Keratinocyte (primary cell): ENCODE measurements around the gene PIBF1. TPM values are rescaled to one million over a fixed set of nuclear protein-coding genes. Genes with fewer than 3 reads are reported as not detected.

Experiments used
- DNase-seq: peaks from one replicate; pipeline ENCODE4 v3.0.0-alpha.2; 2011; ENCODE audit warnings: low read depth, missing footprints, low spot score
- FAIRE-seq: peaks from 2 replicates; lab custom pipeline; 2011; peaks lifted over from hg19 to GRCh38; lab: Jason Lieb, UNC
- H2AFZ ChIP-seq: 2 replicates; pipeline ENCODE4 v1.6.0; 2012; ENCODE audit warnings: low read length, control low read depth, inconsistent platforms; ENCODE audit not compliant: control insufficient read depth
- H3K27ac ChIP-seq: 2 replicates; pipeline ENCODE4 v1.5.1; 2011; ENCODE audit warnings: low read length; ENCODE audit not compliant: control insufficient read depth, insufficient read depth
- H3K27me3 ChIP-seq: 3 replicates; pipeline ENCODE4 v1.6.0; 2011; ENCODE audit warnings: low read length; ENCODE audit not compliant: control insufficient read depth, insufficient read depth; ENCODE audit errors: extremely low read depth
- H3K36me3 ChIP-seq, 2 experiments: 2 replicates in 1 of 2; 3 replicates in 1 of 2; pipeline ENCODE4 v1.5.1; 2011; ENCODE audit warnings: low read length in 2 of 2, mild to moderate bottlenecking in 1 of 2; ENCODE audit not compliant: control insufficient read depth in 2 of 2, insufficient read depth in 2 of 2; ENCODE audit errors: extremely low read depth in 1 of 2
- H3K4me1 ChIP-seq: 3 replicates; pipeline ENCODE4 v1.5.1; 2011; ENCODE audit warnings: low read length; ENCODE audit not compliant: control insufficient read depth, insufficient read depth; ENCODE audit errors: extremely low read depth
- H3K4me2 ChIP-seq: 3 replicates; pipeline ENCODE4 v1.6.0; 2011; ENCODE audit warnings: low read depth, low read length; ENCODE audit not compliant: control insufficient read depth, insufficient read depth; ENCODE audit errors: extremely low read depth
- H3K4me3 ChIP-seq, 3 experiments: fragments of 200-600 bp in 1 of 3; sonication (generic) in 1 of 3; 2 replicates in 2 of 3; 3 replicates in 1 of 3; pipeline ENCODE4 v1.5.1; 2011 to 2016; ENCODE audit warnings: low read length in 3 of 3, mild to moderate bottlenecking in 3 of 3, control low read depth in 2 of 3, inconsistent platforms in 1 of 3, low read depth in 1 of 3, mixed read lengths in 1 of 3, mixed run types in 1 of 3, moderate library complexity in 1 of 3; ENCODE audit not compliant: control insufficient read depth in 2 of 3, insufficient read depth in 2 of 3; ENCODE audit errors: extremely low read depth in 1 of 3
- H3K79me2 ChIP-seq: 2 replicates; pipeline ENCODE4 v1.6.0; 2012; ENCODE audit warnings: low read length; ENCODE audit not compliant: control insufficient read depth, insufficient read depth
- H3K9ac ChIP-seq: 3 replicates; pipeline ENCODE4 v1.6.0; 2011; ENCODE audit warnings: low read length; ENCODE audit not compliant: control insufficient read depth, insufficient read depth; ENCODE audit errors: extremely low read depth
- H3K9me1 ChIP-seq: 3 replicates; pipeline ENCODE4 v1.6.0; 2011; ENCODE audit warnings: low read length; ENCODE audit not compliant: control insufficient read depth, insufficient read depth; ENCODE audit errors: extremely low read depth
- H3K9me3 ChIP-seq: 2 replicates; pipeline ENCODE4 v1.5.1; 2012; ENCODE audit warnings: low read depth, low read length; ENCODE audit not compliant: control insufficient read depth
- H4K20me1 ChIP-seq: 3 replicates; pipeline ENCODE4 v1.6.0; 2011; ENCODE audit warnings: low read length; ENCODE audit not compliant: control insufficient read depth, insufficient read depth; ENCODE audit errors: extremely low read depth
- EZH2 ChIP-seq: IDR thresholded peaks from one replicate; pipeline ENCODE4 v1.6.1; 2012; ENCODE audit warnings: inconsistent platforms, mild to moderate bottlenecking, low read length, moderate library complexity
- dilution Hi-C: fragments of 300-500 bp; cut with MboI; formaldehyde crosslinking; loops from one replicate; pipeline ENCODE4 v1.7.0; 2020; ENCODE audit warnings: low sequenced_read_pairs; ENCODE audit not compliant: extremely low pct_ligation_motif_present
- polyA plus RNA-seq, 5 experiments: library from polyadenylated mRNA; depleted of rRNA in 3 of 5; stranded (reverse) in 3 of 5; stranded (forward) in 1 of 5; unstranded in 1 of 5; fragments of >200 nt; gene quantifications; 1 replicate in 1 of 5; 2 replicates in 3 of 5; 3 replicates in 1 of 5; pipeline versions ENCODE4 v1.2.1 to v1.2.3, GENCODE V29; 2011 to 2012; ENCODE audit warnings: missing spikeins in 2 of 5, low read depth in 1 of 5, low replicate concordance in 1 of 5
- TF ChIP-seq, protein P1 (sequence below), 3 experiments: IDR thresholded peaks in 1 of 3; conservative IDR thresholded peaks in 1 of 3; optimal IDR thresholded peaks in 1 of 3; 2 replicates in 2 of 3; 3 replicates in 1 of 3; pipeline versions ENCODE3 to v1.5.1; 2011; ENCODE audit warnings: low read length in 3 of 3, mild to moderate bottlenecking in 3 of 3, moderate library complexity in 2 of 3, control low read depth in 1 of 3, inconsistent platforms in 1 of 3; ENCODE audit not compliant: insufficient read depth in 2 of 3; ENCODE audit errors: extremely low read depth in 1 of 3

The PIBF1 gene
- polyA plus RNA-seq, 1 donor (not counting 4 experiments of a cell fraction or from before 2014, with no cell fraction given) = 9.1 TPM

DNA sequence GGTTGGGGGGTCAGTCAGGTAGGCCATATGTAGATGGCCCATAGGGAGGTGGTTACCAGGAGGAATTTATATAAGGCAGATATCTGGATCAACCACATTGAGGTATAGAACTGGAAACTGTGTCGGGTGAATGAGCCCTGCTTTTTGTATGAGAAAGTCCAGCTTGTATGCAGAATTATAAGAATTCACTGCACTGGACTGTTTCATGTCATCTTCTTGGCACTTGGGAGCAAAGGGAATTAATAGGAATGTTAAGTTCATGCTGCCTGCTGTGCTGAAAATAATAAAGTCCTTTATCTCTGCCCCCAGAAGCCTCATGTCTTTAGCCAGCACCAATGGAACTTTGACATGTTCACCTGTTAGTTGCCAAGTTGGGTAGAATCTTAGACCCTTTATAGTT, 41.9 kb upstream of the PIBF1 start:
- Histone ChIP-seq H3K4me2 (no peak overlapping the region), H3K4me3 (no peak overlapping the region), H4K20me1 (no peaks in the 10 kb centered on the region), H3K9me3 (no peaks in the 10 kb centered on the region), H3K9me1 (no peaks in the 10 kb centered on the region), H2AFZ (no peak overlapping the region), H3K79me2 (peaks cover 5% of the 10 kb centered on the region), H3K4me1 (no peaks in the 10 kb centered on the region), H3K27ac (no peak overlapping the region), H3K36me3 (peaks cover 4 to 14% of the 10 kb centered on the region in 2 experiments), H3K9ac (no peak overlapping the region), H3K27me3 (no peaks in the 10 kb centered on the region)
- dilution Hi-C loops = no loop called here
- no peak for FAIRE-seq
- no peak for TF ChIP-seq EZH2
- TF ChIP-seq, protein P1, sequence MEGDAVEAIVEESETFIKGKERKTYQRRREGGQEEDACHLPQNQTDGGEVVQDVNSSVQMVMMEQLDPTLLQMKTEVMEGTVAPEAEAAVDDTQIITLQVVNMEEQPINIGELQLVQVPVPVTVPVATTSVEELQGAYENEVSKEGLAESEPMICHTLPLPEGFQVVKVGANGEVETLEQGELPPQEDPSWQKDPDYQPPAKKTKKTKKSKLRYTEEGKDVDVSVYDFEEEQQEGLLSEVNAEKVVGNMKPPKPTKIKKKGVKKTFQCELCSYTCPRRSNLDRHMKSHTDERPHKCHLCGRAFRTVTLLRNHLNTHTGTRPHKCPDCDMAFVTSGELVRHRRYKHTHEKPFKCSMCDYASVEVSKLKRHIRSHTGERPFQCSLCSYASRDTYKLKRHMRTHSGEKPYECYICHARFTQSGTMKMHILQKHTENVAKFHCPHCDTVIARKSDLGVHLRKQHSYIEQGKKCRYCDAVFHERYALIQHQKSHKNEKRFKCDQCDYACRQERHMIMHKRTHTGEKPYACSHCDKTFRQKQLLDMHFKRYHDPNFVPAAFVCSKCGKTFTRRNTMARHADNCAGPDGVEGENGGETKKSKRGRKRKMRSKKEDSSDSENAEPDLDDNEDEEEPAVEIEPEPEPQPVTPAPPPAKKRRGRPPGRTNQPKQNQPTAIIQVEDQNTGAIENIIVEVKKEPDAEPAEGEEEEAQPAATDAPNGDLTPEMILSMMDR (optimal IDR thresholded peaks at IDR 0.05 in 1 of 3, IDR thresholded peaks at IDR 0.05 in 1 of 3, conservative IDR thresholded peaks at IDR 0.05 in 1 of 3; ENCODE audit: extremely low read depth in 1 of 3, insufficient read depth in 2 of 3, low read length in 3 of 3) = no peak
- DNase-seq = no peak

DNA sequence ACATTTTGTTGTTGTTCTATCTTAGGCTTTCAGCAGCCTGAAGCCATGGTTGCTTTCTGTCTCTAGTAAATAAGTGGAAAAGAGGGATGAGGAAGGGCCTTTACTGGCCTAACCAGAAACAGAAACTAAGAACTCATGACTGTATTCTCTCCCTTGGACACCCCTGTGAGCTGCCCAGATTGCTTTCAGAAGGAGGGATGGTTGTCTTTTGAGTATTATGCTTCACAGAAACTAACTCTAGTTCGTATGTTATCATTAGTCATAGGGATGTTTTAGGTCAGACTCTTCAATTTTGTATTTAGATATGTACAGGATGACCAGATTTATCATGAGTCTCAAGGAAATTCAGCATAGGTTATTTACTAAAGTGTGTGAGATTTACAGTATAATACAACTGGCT, 36.7 kb upstream of the PIBF1 start:
- peak; percentile 29 for FAIRE-seq
- no peak overlapping the region for H3K4me2 ChIP-seq
- no peaks in the 10 kb centered on the region for H3K9me3 ChIP-seq

More for the DNA sequence above, 36.7 kb upstream of the PIBF1 start:
- Histone ChIP-seq H3K4me3 (no peak overlapping the region), H3K4me1 (no peaks in the 10 kb centered on the region), H3K36me3 (peaks cover 0 to 26% of the 10 kb centered on the region in 2 experiments), H3K27me3 (no peaks in the 10 kb centered on the region), H3K9me1 (no peaks in the 10 kb centered on the region), H4K20me1 (no peaks in the 10 kb centered on the region), H2AFZ (no peak overlapping the region), H3K9ac (no peak overlapping the region), H3K27ac (no peak overlapping the region), H3K79me2 (peaks cover 4% of the 10 kb centered on the region)
- no peak for TF ChIP-seq EZH2
- TF ChIP-seq, protein P1 (optimal IDR thresholded peaks at IDR 0.05 in 1 of 3, IDR thresholded peaks at IDR 0.05 in 1 of 3, conservative IDR thresholded peaks at IDR 0.05 in 1 of 3; ENCODE audit: extremely low read depth in 1 of 3, insufficient read depth in 2 of 3, low read length in 3 of 3) = no peak
- no peak for DNase-seq
- dilution Hi-C loops = no loop called here
